Bone marrow (tissue), 2 donors: ENCODE results near the gene FAM163A.
"Not testable (repeated sequence)": the region's sequence is repeated elsewhere in the genome, so short reads cannot be mapped to it uniquely, and the experiment has no call there.

ENCODE experiments used
- DNase-seq, 2 donors: peaks; one replicate each; lab custom pipeline; 2025; lab: John Stamatoyannopoulos, UW

The FAM163A gene

GRCh38 chr1:179816196-179816960, 73.3 kb downstream of the FAM163A start:
- no peak for DNase-seq

- no peak for DNase-seq
These were observed 74.0 kb downstream of the FAM163A start for GRCh38 chr1:179817056-179817455.

DNA sequence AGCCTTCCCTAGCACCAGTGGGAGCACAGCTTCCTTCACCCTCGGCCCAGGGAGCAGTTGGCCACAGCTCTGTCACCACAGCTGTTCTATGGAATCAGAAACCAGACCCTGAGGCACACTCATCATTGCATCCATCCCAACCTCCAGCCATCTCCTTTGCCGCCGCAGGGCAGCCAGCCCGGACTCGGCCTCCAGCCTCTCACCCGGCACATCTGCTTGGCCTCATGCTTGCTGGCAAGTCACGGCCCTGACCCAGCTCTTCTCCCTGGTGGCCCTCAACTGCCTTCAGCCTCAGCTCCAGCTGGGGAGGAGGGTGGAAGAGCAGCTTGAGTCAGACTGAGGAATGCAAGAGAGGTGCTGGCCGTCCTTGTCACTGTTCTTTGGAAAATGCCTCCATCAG, 74.7 kb downstream of the FAM163A start:
- DNase-seq = no peak

- DNase-seq = no peak
These were observed 75.2 kb downstream of the FAM163A start for GRCh38 chr1:179818260-179818659.

- DNase-seq = no peak
These were observed 75.7 kb downstream of the FAM163A start for GRCh38 chr1:179818743-179819173.

- no peak for DNase-seq
These were observed 77.3 kb downstream of the FAM163A start for GRCh38 chr1:179820226-179820970.

GRCh38 chr1:179821524-179821923, 78.4 kb downstream of the FAM163A start:
- no peak for DNase-seq

GRCh38 chr1:179822065-179822464, 79.0 kb downstream of the FAM163A start:
- DNase-seq = no peak

DNA sequence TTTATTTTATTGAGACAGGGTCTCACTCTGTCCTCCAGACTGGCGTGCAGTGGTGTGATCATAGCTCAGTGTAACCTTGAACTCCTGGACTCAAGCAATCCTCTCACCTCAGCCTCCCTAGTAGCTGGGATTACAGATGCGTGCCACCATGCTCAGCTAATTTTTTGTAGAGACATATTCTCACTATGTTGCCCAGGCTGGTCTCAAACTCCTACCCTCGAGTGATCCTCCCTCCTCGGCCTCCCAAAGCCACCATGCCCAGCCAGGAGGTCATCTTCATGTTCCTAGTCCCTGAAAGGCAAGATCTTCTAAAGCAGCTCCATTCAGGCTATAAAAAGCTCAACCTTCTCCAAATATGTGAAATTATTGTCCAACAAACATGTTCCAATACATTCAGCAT, 80.6 kb downstream of the FAM163A start:
- no peak for DNase-seq

- DNase-seq = no peak
These were observed 81.2 kb downstream of the FAM163A start for GRCh38 chr1:179824265-179824664.

- no peak for DNase-seq
These were observed 82.1 kb downstream of the FAM163A start for GRCh38 chr1:179825206-179825605.

- no peak for DNase-seq
These were observed 82.8 kb downstream of the FAM163A start for GRCh38 chr1:179825798-179826460.

DNA sequence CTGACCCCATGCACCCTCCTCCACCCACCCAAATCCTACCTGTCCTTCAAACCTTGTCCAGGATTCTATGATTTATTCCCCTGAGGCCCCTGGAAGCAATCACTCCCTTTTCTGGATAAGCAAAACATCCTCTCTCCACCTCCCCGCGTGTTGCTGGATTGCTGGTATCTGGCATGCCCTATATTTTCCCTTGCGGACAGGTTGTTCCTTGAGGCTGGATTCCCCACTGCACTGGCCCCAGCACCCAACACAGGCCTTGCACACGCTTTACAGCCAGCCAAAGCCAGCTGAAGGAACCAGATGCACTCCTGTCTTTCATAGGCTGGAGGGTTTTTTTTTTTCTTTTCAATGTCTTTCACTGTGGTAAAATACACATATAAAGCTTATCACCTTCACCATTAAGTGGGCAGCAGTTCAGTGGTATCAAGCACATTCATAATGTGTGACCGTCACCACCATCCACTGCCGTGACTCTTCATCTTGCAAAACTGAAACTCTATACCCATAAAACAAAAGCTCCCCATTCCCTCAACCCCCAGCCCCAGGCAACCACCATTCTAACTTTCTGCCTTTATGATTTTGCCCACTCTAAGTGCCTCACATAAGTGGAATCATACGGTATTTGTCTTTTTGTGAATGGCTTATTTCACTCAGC, 83.7 kb downstream of the FAM163A start:
- no peak for DNase-seq

- no peak for DNase-seq
These were observed 85.5 kb downstream of the FAM163A start for GRCh38 chr1:179828554-179829110.

DNA sequence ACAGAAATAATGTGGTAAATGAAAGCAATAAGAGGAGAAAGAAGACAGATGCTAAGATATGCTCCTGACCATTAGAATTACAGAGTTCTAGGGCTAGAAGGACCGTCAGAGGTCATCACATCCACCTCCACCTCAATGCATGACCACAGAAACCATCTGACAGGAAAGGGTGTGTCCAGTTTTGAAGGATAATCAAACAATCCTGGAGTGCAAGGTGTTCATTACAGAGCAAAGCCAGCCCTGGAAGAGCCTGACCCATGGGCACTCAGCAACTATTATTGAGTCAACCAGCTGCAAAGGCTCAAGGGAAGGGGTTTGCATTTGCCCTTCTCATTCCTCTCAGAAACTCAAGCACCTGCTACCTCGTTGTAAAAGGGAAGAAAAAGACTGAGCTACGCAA, 88.1 kb downstream of the FAM163A start:
- no peak for DNase-seq

- DNase-seq = no peak
These were observed 89.0 kb downstream of the FAM163A start for GRCh38 chr1:179831852-179832699.

GRCh38 chr1:179836686-179837445, 93.8 kb downstream of the FAM163A start:
- not testable (repeated sequence) for DNase-seq

GRCh38 chr1:179840107-179840506, 97.0 kb downstream of the FAM163A start:
- DNase-seq = no peak

GRCh38 chr1:179848233-179848632, 105.1 kb downstream of the FAM163A start:
- no peak for DNase-seq

DNA sequence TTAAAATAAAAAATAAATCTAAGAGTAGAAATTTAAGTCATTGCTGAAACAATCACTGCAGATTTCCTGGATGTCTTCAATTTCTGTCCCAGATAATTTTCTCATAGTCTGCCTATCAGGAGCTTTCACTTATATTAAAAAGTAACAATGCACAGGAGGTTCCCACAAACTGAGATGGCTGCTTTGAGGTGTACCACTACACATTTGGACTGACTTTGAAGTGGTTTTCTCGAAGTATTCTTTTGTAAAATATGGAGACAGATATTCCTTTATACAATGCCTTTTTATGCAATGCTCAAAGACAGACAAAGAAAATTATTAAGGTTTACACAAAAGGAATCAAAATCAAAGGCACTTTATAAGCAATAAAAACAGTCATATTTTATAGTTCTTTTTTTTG, 110.0 kb downstream of the FAM163A start:
- DNase-seq = no peak
